GM12873 (cell line): ENCODE measurements around the gene TASOR2.

Source experiments
- CTCF ChIP-seq: IDR thresholded peaks from 2 replicates; pipeline ENCODE4 v1.5.1; 2012; ENCODE audit warnings: low read depth, mild to moderate bottlenecking, moderate library complexity, low read length, control low read depth; ENCODE audit not compliant: insufficient read depth; ENCODE audit errors: missing control alignments

TASOR2 gene

GRCh38 chr10:5656737-5657579, 27.7 kb upstream of the TASOR2 start:
- TF ChIP-seq CTCF = no peak

GRCh38 chr10:5658871-5659618, 25.6 kb upstream of the TASOR2 start:
- TF ChIP-seq CTCF = no peak

DNA sequence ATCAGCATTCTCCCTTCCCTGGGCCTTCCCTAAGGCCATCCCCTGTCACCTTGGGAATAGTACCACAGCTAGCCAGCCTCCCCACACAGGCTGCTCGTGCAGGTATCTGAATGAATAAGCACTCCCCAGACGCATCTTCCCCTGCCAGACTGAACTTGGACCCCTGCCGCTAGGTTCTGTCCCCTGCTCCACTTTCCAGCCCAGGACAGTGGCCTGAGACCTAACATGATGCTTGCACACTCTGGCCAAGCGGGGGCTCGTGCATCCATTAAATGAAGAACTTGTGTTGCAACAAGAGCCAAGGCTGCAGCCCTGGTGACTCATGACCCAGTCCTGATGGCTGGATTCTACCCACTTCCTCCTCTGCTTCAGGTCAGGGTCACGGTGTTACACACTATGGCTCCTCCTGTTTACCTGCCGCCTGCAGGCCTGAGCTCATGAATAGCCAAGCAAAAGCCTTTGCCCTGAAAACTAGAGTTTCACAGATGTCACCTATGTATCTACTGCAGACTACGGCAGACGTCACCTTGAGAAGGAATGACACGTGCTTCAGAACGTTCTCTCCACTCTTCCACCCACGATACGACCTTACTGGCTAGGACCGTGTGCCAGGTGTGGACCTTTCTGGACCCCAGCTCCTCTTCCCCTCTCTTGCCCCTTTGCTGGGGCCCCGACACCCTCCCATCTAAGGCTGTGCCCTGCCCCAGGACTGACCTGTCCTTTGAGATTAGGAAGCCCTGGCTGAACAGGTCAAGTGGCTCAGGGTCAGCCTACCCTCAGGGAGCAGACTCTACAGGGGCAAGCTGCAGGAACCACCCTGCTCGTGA, 24.7 kb upstream of the TASOR2 start:
- TF ChIP-seq CTCF = no peak

- no peak for TF ChIP-seq CTCF
Measured at GRCh38 chr10:5661043-5661442, 23.6 kb upstream of the TASOR2 start.

DNA sequence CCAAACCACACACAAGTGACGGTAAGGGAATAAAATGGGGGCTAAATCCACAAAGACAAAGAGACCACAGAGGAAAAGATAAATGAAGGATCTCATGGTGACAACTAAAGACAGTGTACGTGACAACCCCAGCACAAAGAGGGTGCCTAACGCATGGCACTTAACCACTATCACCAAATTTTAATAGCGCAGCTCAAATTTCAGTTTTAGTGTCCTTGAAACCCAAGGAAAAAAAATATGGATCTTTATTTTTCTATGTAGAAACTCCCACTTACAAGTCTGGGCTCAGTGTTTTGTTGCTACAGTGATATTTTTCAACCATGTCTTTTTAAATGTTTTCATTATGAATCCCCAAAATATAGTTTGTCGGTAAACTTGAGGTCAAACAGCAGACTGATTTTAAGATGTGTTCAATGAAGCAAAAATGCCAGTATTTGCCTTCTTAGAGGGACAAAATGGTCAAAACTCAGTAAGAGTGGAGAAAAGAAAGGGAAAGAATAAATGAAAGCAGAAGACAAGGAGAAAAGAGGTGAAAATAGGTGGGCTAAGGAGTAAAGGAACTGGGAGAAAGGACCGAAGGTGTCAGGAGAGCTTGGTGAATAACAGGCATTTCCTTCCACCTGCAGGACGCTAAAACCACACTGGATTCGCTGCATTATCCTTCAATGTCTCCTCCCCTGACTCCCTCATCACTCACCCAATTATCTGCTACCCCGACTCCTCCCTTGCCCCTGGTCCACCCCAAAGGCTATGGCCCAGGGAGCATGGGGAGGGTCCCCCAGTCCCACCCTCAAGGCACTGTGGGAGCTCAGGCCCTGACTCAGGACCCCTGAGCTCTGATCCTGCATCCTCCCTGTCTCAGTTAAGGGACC, 21.7 kb upstream of the TASOR2 start:
- no peak for TF ChIP-seq CTCF

- no peak for TF ChIP-seq CTCF
Measured at GRCh38 chr10:5663692-5664427, 20.8 kb upstream of the TASOR2 start.
